ENCODE data around the gene KIF26B. TPM values are rescaled to one million over a fixed set of nuclear protein-coding genes. Genes with fewer than 3 reads are reported as not detected.

The KIF26B gene
- total RNA-seq, 1 experiment from 2014 or later, result 1.2 TPM

- H3K27ac Mint-ChIP-seq, result no peak overlapping the region
- DNase-seq (ENCODE audit: low spot score) (no peak), ATAC-seq (no peak)
- CTCF ChIA-PET, result interaction anchor here (2.4 kb wide), 1 partner anchor 43 kb away, joined by 6 read pairs; no protein-coding TSS in a partner anchor
- no peaks in the 10 kb centered on the region for H3K9me3 Mint-ChIP-seq
- peaks cover 8% of the 10 kb centered on the region for H3K27me3 Mint-ChIP-seq (ENCODE audit: low read depth)
- TF ChIP-seq FOXK1 (CRISPR knock-in tag; IDR thresholded peaks at IDR 0.05), result no peak
- no peak for TF ChIP-seq CTCF (IDR thresholded peaks at IDR 0.05)
- TF ChIP-seq SOX15 (CRISPR knock-in tag; IDR thresholded peaks at IDR 0.05), result no peak
- TF ChIP-seq E2F5 (CRISPR knock-in tag; IDR thresholded peaks at IDR 0.05), result no peak
- TF ChIP-seq ATF2 (CRISPR knock-in tag; IDR thresholded peaks at IDR 0.05; ENCODE audit: borderline replicate concordance, low read depth), result no peak
- no peak for TF ChIP-seq PREB (CRISPR knock-in tag; IDR thresholded peaks at IDR 0.05; ENCODE audit: borderline replicate concordance)
- no peak for TF ChIP-seq ZNF219 (CRISPR knock-in tag; IDR thresholded peaks at IDR 0.05; ENCODE audit: borderline replicate concordance)
- TF ChIP-seq ATF1 (CRISPR knock-in tag; IDR thresholded peaks at IDR 0.05), result no peak
- TF ChIP-seq USF2 (CRISPR knock-in tag; IDR thresholded peaks at IDR 0.05), result no peak
- TF ChIP-seq TEAD1 (CRISPR knock-in tag; IDR thresholded peaks at IDR 0.05), result no peak
- TF ChIP-seq NFATC4 (CRISPR knock-in tag; IDR thresholded peaks at IDR 0.05), result no peak
- TF ChIP-seq FOXJ3 (CRISPR knock-in tag; IDR thresholded peaks at IDR 0.05; ENCODE audit: borderline replicate concordance), result no peak
- TF ChIP-seq ZBTB43 (CRISPR knock-in tag; IDR thresholded peaks at IDR 0.05), result no peak
- TF ChIP-seq ZNF138 (CRISPR knock-in tag; conservative IDR thresholded peaks at IDR 0.05), result no peak
- TF ChIP-seq TCF7 (CRISPR knock-in tag; IDR thresholded peaks at IDR 0.05; ENCODE audit: low read depth), result no peak
- H3K4me3 Mint-ChIP-seq, result no peak overlapping the region
- peaks cover 49% of the 10 kb centered on the region for H3K4me1 Mint-ChIP-seq
- no peaks in the 10 kb centered on the region for H3K36me3 Mint-ChIP-seq
- POLR2A ChIA-PET, result no interaction called here
These were observed 44.1 kb downstream of the KIF26B start for GRCh38 chr1:245198748-245199516.

DNA sequence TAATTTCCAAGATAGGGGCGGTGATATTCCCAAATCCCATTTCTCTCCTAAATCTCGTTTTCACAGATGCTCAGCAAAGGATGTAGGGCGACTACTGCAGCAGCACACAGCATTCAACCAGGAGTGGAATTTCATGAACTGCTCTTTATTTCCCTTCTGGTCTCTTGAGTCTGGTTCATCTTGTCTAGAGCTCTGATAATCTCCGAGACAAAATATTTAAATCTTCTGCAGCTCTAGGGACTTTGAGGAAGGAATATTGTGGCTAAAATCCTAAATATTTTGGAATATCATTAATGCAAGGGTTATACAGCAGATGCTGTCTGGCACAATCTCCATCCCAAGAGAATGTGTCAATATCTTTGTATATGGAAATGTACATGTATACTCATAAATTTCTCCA, 45.4 kb downstream of the KIF26B start:
- no peak for TF ChIP-seq NFATC4 (CRISPR knock-in tag; IDR thresholded peaks at IDR 0.05)
- TF ChIP-seq ZNF138 (CRISPR knock-in tag; conservative IDR thresholded peaks at IDR 0.05), result no peak
- TF ChIP-seq, protein P1, sequence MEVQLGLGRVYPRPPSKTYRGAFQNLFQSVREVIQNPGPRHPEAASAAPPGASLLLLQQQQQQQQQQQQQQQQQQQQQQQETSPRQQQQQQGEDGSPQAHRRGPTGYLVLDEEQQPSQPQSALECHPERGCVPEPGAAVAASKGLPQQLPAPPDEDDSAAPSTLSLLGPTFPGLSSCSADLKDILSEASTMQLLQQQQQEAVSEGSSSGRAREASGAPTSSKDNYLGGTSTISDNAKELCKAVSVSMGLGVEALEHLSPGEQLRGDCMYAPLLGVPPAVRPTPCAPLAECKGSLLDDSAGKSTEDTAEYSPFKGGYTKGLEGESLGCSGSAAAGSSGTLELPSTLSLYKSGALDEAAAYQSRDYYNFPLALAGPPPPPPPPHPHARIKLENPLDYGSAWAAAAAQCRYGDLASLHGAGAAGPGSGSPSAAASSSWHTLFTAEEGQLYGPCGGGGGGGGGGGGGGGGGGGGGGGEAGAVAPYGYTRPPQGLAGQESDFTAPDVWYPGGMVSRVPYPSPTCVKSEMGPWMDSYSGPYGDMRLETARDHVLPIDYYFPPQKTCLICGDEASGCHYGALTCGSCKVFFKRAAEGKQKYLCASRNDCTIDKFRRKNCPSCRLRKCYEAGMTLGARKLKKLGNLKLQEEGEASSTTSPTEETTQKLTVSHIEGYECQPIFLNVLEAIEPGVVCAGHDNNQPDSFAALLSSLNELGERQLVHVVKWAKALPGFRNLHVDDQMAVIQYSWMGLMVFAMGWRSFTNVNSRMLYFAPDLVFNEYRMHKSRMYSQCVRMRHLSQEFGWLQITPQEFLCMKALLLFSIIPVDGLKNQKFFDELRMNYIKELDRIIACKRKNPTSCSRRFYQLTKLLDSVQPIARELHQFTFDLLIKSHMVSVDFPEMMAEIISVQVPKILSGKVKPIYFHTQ (CRISPR knock-in tag; IDR thresholded peaks at IDR 0.05), result no peak
- no peak for TF ChIP-seq MYBL2 (CRISPR knock-in tag; IDR thresholded peaks at IDR 0.05)
- no peak for TF ChIP-seq JUN (CRISPR knock-in tag; IDR thresholded peaks at IDR 0.05)
- TF ChIP-seq OVOL2 (CRISPR knock-in tag; IDR thresholded peaks at IDR 0.05; ENCODE audit: borderline replicate concordance), result no peak
- Mint-ChIP-seq H3K9me3 (peaks cover 3% of the 10 kb centered on the region; the same call in 1 of the 2 replicates), H3K27me3 (ENCODE audit: low read depth) (peaks cover 8% of the 10 kb centered on the region), H3K36me3 (0 out of 2 replicates have a peak, but pooled peaks cover 2% of the 10 kb centered on the region), H3K4me1 (peaks cover 43% of the 10 kb centered on the region), H3K4me3 (no peak overlapping the region), H3K27ac (no peak overlapping the region)
- ChIA-PET CTCF (interaction anchor here (2.4 kb wide), 1 partner anchor 44 kb away, joined by 6 read pairs; no protein-coding TSS in a partner anchor), POLR2A (no interaction called here)
- ATAC-seq, result no peak
- DNase-seq (ENCODE audit: low spot score), result no peak
